Mesodermal cell (in vitro differentiated cells): Measurements from ENCODE around the gene ATXN1.

Experiments used
- H3K27ac ChIP-seq: 2 replicates; pipeline ENCODE4 v1.7.0; 2013; ENCODE audit warnings: mild to moderate bottlenecking, low read depth, low read length, moderate library complexity; ENCODE audit not compliant: severe bottlenecking
- H3K36me3 ChIP-seq: 2 replicates; pipeline ENCODE4 v1.7.1; 2013; ENCODE audit warnings: mild to moderate bottlenecking, low read length, moderate library complexity; ENCODE audit not compliant: control insufficient read depth, insufficient read depth
- H3K4me1 ChIP-seq: one replicate; pipeline ENCODE4 v1.7.1; 2013; ENCODE audit warnings: mild to moderate bottlenecking, low read length; ENCODE audit not compliant: insufficient read depth, control insufficient read depth, poor library complexity, severe bottlenecking
- H3K4me3 ChIP-seq: 2 replicates; pipeline ENCODE4 v1.7.0; 2013; ENCODE audit warnings: low read length, control low read depth, mild to moderate bottlenecking; ENCODE audit not compliant: insufficient read depth, poor library complexity, severe bottlenecking; ENCODE audit errors: extremely low read depth
- H3K9me3 ChIP-seq: 2 replicates; pipeline ENCODE4 v1.7.1; 2013; ENCODE audit warnings: mild to moderate bottlenecking, low read length, moderate library complexity; ENCODE audit not compliant: control insufficient read depth
- WGBS, 2 experiments: methylation state at CpG; one replicate each; pipeline ENCODE4 v1.1.5; 2013; ENCODE audit warnings: missing lambda C conversion rate in 2 of 2; ENCODE audit not compliant: insufficient coverage in 2 of 2; 5-methylcytosine and 5-hydroxymethylcytosine counted together

Gene ATXN1

DNA sequence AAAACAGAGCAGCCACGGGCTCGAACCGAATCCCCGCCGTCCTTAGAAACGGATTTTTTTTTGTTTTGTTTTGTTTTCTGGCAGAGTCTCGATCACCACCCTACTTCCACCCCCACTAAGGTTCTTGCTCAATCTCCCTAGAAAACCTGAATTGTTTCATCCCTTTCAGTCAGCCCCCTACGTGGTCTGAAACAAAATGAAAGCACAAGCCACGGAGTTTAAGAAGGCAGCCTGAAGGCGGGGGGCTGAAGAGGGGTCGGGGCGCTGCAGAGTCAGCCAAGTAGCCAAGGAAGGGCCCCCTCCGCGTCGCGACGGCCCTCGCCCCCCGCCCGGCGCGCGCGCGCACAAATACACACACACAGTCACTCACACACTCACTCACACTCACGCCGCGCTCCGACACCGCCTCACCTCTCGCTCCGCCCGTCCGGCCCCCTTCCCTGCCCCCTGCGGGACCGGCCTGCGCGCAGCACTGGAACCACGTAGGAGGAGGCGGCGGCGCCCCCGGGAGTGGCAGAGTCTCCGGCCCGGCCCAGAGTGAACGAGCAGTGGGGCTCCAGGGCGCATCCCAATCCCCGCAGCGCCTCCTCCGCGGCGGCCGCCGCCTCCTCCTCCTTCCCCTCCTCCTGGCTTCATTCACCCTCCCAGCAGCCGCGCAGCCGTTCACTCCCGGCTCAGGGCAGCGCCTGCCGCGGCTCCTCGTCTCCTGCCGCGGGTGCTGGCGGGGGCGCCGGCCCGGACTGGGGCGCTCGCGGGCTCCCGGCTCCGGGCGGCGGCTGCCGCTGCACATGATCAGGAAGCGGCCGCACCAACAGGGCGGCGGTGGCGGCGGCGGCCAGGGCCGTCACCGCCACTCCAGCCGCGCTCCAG is 1.4 kb downstream of the ATXN1 start:
- Histone ChIP-seq H3K36me3 (no peaks in the 10 kb centered on the region), H3K9me3 (no peaks in the 10 kb centered on the region), H3K4me1 (peaks cover 13% of the 10 kb centered on the region), H3K27ac (peak overlapping the region; percentile 69), H3K4me3 (peak overlapping the region; percentile 72)
- WGBS, 2 experiments: 0% methylated on average over 36 to 54 of the region's 87 CpGs

- peaks cover 12% of the 10 kb centered on the region for H3K4me1 ChIP-seq
- H3K9me3 ChIP-seq: no peaks in the 10 kb centered on the region
- H3K36me3 ChIP-seq: no peaks in the 10 kb centered on the region
- peak overlapping the region; percentile 69 for H3K27ac ChIP-seq
- WGBS, 2 experiments: 0 to 2% methylated on average over 2 to 7 of the region's 8 CpGs
- peak overlapping the region; percentile 72 for H3K4me3 ChIP-seq
These were observed 2.0 kb downstream of the ATXN1 start for GRCh38 chr6:16759181-16759645.

DNA sequence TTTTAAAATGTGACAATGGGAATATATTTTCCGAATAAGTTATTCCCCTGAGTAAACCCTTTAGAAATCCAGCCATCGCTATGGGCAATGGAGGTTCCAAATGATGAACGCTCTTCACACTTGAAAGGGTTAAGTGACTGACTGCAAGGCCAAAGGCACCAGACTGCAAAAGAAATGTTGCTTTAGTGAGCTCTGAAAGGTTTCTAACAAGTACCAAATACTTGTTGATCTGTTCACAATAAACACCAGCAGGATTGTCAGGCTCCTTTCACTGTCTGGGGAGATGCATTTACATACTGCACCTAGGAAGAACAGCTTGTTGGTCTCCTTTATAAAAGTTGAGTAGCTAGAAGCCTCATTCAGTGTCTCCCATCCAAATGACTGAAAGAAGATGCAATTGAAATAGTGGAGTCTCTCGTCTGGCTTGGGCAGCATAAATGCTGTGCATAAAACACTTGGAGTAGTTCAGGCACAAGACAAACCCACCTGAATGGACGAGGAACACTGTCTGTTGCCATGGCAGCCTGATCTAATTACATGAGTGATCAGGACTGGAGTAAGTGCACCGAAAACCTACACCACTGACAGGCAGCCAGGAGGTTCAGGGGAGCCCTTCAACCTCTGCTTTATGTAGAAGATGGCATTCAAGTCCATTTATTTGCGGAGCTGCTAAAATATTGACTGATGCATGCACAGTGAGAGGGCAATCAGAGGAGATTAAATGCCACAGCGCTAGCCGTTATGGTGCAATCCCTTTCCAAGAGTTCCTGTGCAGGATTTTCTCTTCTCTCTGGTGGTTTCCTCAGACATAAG is 2.9 kb downstream of the ATXN1 start:
- Histone ChIP-seq H3K4me3 (peak overlapping the region; percentile 72), H3K27ac (no peak overlapping the region), H3K36me3 (no peaks in the 10 kb centered on the region), H3K9me3 (no peaks in the 10 kb centered on the region), H3K4me1 (peaks cover 12% of the 10 kb centered on the region)
- WGBS, 2 experiments: 27 to 33% methylated on average over 8 to 9 of the region's 9 CpGs

GRCh38 chr6:16757332-16757731 is 3.9 kb downstream of the ATXN1 start:
- H3K4me3 ChIP-seq: no peak overlapping the region
- no peaks in the 10 kb centered on the region for H3K9me3 ChIP-seq
- no CpG with 5 or more reads among the region's 1 CpG for WGBS, 2 experiments
- H3K27ac ChIP-seq: no peak overlapping the region
- no peaks in the 10 kb centered on the region for H3K36me3 ChIP-seq
- H3K4me1 ChIP-seq: peaks cover 22% of the 10 kb centered on the region

GRCh38 chr6:16756660-16757255 is 4.5 kb downstream of the ATXN1 start:
- Histone ChIP-seq H3K4me3 (no peak overlapping the region), H3K27ac (no peak overlapping the region), H3K4me1 (peaks cover 26% of the 10 kb centered on the region), H3K36me3 (peaks cover 6% of the 10 kb centered on the region), H3K9me3 (no peaks in the 10 kb centered on the region)
- 51 to 73% methylated on average over 2 of the region's 5 CpGs for WGBS, 2 experiments

- no CpG with 5 or more reads among the region's 3 CpGs for WGBS, 2 experiments
- no peak overlapping the region for H3K4me3 ChIP-seq
These were observed 5.7 kb downstream of the ATXN1 start for GRCh38 chr6:16755544-16755943.

GRCh38 chr6:16754876-16755275 is 6.4 kb downstream of the ATXN1 start:
- Histone ChIP-seq H3K9me3 (no peaks in the 10 kb centered on the region), H3K4me3 (no peak overlapping the region), H3K36me3 (peaks cover 23% of the 10 kb centered on the region), H3K27ac (no peak overlapping the region), H3K4me1 (peaks cover 31% of the 10 kb centered on the region)

More at GRCh38 chr6:16755544-16755943, 5.7 kb downstream of the ATXN1 start:
- peaks cover 18% of the 10 kb centered on the region for H3K36me3 ChIP-seq
- H3K4me1 ChIP-seq: peaks cover 31% of the 10 kb centered on the region
- no peaks in the 10 kb centered on the region for H3K9me3 ChIP-seq
- no peak overlapping the region for H3K27ac ChIP-seq

GRCh38 chr6:16754274-16754673 is 7.0 kb downstream of the ATXN1 start:
- H3K36me3 ChIP-seq: peaks cover 29% of the 10 kb centered on the region
- no peaks in the 10 kb centered on the region for H3K9me3 ChIP-seq
- H3K4me1 ChIP-seq: peaks cover 31% of the 10 kb centered on the region
- WGBS, 2 experiments: 78 to 86% methylated on average over 1 to 2 of the region's 3 CpGs
- no peak overlapping the region for H3K27ac ChIP-seq
- no peak overlapping the region for H3K4me3 ChIP-seq

- H3K4me3 ChIP-seq: no peak overlapping the region
- no peaks in the 10 kb centered on the region for H3K9me3 ChIP-seq
- H3K4me1 ChIP-seq: peaks cover 26% of the 10 kb centered on the region
- H3K27ac ChIP-seq: no peak overlapping the region
- 92 to 100% methylated on average over 2 to 3 of the region's 4 CpGs for WGBS, 2 experiments
- peaks cover 37% of the 10 kb centered on the region for H3K36me3 ChIP-seq
These were observed 7.9 kb downstream of the ATXN1 start for GRCh38 chr6:16753341-16753740.

- peak overlapping the region; percentile 31 for H3K27ac ChIP-seq
- peaks cover 27% of the 10 kb centered on the region for H3K4me1 ChIP-seq
- 84 to 100% methylated on average over 2 of the region's 4 CpGs for WGBS, 2 experiments
- H3K4me3 ChIP-seq: no peak overlapping the region
- peaks cover 42% of the 10 kb centered on the region for H3K36me3 ChIP-seq
- H3K9me3 ChIP-seq: no peaks in the 10 kb centered on the region
These were observed 8.9 kb downstream of the ATXN1 start for GRCh38 chr6:16752206-16752866.
